Colon (tissue), 2 donors: ENCODE data around the gene AMOTL2.

Source experiments
- FAIRE-seq: peaks from 2 replicates; lab custom pipeline; 2012; peaks lifted over from hg19 to GRCh38; lab: Jason Lieb, UNC
- donor health status: control.
- donor health status: control.

Gene AMOTL2

GRCh38 chr3:134378818-134379217 lies 4.6 kb upstream of the AMOTL2 start:
- FAIRE-seq, result no peak

DNA sequence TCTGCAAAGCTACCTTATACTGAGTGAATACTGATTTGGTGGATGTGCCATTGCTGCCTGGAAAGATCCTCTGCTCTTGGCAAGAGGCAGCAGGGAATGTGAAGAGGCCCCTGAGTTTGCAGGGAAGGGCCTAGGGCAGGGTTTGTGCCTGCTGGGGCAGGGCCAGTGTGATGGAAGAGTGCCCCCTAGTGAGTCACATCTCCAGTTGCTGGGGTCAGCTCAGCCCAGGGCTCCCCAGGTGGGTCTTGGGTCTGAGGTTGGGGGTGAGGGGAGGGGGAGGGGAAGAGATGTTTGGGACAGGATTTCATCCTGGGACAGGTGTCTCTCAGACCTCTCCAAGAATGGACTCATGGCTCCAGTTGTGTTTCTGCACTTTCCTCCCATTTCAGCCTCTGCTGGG lies 4.1 kb upstream of the AMOTL2 start:
- FAIRE-seq, result no peak

- FAIRE-seq, result no peak
Measured at GRCh38 chr3:134377896-134378295, 3.6 kb upstream of the AMOTL2 start.

DNA sequence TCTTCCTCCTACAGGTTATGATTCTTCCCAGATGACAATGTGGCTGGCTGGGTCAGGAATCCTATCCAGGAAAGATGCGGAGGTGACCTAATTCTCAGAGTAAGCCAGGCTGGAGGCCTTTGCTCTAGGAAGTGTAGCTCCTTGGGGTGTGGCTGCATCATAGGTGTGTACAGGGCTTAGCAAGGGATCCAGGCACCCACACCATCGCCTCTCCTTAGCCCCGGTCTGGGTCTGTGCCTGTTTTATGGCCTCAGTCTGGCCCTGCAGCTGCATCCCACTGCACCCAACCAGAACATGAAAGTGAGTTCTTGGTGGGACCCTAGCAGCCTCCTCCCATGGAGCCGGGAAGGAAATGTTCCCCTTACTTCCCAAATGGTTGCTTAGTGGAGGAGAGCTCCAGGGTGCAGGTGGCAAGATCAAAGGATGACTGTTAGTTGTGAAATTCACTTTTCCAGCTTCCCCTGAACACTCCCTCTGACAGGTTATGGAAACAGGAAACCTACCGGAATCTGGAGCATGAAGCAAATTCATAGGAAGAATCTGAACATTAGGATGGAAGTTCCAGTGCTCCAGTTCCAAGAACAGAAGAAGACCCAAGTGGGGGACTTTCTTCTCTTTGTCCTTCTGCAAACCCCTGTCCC lies 2.7 kb upstream of the AMOTL2 start:
- FAIRE-seq, result no peak

GRCh38 chr3:134376385-134376765 lies 2.1 kb upstream of the AMOTL2 start:
- no peak for FAIRE-seq

DNA sequence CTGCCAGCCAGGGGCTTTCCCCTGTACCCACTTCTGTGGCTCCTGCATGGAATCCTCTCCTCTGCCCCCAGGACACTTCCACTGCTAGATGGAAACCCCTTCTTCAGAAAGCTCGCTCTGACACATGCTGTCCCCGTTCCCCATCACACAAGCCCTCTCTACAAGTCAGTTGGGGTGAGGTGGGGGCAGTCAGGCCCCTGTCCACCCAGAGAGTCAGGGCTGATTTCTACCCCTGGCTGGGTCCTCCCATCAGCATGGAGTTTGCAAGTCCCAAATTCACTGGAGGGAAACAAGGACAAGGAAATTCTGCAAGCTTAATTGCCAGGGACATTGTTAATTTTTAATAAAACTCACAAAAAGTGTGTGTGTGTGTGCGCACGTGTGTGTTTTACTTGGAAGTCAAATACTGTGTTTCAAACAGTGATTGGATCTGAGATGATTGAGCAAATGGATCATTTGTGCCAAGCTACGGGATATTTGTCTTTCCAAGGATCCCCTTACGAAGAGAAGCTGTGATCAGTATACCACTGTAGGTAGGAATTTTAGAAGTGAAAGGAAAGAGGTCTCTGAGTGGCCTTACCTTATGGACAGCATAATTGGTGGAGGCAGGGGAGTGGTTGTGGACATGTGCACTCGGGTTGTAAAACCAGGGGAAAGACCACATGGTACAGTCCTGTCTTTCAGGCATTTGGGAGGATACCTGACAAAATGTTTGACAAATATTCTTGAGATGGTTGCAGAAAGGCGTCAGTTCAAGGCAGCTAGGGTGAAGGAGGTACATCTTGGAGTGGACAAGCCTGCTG lies 1.5 kb upstream of the AMOTL2 start:
- no peak for FAIRE-seq

GRCh38 chr3:134374791-134375581 lies 739 bp upstream of the AMOTL2 start:
- no peak for FAIRE-seq

DNA sequence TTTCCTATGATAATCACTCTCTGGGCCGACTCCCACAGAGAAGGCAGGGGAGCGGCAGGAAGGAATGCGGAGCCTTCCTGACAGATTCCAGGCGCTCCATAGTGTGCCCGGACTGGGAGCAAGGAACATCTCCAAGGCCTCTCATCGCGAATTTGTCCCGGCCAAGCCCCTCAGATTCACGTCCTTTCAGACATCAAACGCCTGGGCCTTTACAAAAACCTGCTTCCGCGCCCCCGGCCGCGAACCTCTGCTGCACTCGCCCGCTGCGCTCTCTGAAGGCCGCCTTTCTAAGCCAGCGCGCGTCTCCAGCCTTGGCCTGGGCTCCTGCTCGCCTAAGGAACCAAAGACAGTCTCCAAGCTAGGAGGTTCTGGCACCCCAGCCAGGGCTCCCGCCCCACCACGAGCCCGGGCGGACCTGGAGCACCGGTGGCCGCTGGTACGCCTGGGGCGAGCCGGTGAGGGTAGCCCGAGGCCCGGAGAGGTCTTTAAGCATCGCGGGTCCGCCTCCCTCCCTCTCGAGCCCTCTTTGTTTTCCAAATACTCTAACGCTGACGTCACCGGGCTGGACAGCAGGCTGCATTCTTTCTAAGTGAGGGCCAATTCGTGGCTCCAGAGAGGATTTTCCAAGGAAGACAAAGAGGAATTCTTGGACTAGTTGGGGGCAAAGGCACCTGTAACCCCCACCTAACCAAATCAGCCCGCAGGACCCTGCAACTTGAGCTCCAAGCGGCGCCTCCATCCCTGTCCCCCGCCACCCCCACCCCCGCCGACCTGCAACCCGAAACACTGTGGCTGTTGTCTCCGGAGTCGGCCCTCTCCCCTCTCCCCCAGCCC lies 759 bp downstream of the AMOTL2 start:
- FAIRE-seq, result no peak

DNA sequence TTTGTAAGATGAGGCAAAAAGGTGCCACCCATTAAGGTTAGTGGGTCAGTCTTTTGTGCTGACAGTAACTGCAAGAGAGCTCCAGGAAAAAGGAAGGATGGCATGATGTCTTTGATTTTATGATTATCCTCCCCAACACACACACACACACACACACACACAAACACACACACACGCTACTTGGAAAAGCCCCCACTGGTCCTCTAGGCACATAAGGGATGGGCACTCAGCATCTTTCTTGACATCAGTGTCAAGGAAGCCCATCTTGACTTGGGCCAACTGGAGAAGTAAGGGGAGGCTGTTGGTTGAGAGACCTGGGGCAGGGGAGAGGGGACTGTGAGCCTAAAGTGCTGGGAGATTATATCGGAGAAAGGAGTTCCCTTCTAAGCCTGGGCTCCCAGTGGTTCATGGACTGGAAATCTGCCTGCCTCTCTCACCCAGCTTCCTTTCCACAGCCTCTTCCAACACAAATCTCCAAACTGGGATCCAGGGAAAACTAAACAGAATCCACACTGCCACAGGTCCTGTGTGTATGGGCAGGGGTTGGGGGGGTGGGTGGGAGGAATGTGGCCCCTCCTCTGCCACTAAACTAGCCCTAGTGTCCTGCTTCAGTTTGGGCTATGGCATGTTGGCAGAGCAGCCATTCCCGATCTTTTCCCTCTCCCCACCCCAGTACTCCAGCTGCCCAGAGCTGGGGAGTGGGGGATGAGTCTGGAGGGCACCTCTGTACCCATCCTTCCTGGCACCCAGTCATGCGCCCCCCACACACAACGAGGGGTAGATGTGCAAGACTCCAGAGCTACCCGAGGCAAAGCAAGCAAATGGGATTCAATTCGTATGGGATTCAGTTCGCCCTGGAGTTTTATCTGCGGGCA lies 1.6 kb downstream of the AMOTL2 start:
- FAIRE-seq, result no peak

GRCh38 chr3:134371542-134372324 lies 2.5 kb downstream of the AMOTL2 start:
- FAIRE-seq, result no peak

DNA sequence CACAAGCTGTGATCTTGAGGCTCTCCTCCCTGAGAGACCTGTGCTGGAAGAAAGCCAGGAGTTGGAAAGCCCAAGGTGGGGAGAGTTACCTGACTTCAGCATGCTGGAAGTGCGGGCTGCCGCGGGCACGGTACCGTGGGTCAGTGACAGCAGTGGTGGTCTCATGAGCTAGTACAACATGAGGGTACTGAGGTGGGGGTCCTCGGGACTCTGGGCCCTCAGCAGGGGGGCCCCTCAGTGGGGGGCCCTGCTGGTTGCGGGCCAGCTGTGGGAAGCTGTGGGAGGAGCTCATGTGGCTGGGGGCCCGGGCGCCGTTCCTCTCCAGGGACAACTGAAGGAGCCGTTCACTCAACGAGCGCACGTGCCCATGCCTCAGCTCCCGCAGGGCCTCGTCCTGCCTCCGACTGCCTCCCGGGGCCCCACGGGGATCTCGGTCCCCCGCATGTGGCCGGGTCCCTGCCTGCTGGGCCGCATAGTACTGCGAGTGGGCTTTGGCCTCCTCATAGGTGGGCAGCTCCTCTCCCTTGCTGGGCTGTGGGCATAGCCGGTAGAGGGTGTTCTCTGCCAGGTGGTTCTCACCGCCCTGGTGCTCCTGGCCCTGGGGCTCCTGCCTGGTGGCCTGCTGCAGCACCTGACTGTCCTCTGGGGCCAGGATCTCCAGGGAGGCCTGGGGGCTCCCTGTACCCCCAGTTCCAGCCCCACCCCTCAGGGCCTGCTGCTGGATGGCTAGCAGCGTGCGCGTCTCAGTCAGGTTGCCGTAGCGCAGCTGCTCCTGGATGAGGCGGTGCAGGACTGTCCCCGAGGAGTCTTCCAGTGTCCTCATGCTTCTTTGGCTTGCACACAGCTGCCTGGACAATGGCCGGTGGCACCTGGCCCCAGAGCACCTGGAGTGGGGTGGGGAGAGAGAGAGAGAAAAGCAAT lies 3.4 kb downstream of the AMOTL2 start:
- no peak for FAIRE-seq

DNA sequence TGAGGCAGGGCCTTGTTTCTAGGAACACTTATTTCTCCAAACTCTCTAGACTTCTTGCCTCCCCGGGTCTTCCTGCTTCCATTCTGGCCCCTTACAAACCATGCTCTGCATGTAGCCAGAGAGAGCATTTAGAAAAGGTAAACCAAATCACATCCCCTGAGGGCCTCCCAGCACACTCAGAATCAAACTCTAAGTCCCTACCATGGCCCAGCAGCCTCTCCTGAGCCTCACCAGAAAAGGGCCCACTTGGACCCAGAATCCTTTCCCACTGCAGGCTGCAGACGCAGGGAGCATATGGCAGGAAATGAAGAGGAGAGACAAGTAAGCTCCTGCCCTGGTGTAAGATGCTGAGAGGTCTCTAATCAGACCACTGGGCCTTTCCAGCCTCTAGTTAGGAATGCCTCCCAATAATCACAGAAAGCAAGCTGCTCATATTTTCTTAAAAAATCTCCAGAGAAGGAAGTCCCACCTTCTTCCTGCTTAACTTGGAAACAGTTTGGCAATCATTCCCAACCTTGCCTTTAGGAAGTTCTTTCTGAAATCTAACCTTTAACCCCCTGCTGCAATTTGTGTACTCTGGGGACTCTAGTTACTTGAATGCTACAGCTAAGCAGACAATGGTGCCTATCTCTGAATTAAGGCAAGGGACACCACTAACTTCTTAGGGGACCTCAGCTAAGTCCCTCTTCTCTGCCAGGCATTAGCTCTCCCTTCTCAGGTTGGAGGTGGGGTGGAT lies 4.2 kb downstream of the AMOTL2 start:
- no peak for FAIRE-seq

DNA sequence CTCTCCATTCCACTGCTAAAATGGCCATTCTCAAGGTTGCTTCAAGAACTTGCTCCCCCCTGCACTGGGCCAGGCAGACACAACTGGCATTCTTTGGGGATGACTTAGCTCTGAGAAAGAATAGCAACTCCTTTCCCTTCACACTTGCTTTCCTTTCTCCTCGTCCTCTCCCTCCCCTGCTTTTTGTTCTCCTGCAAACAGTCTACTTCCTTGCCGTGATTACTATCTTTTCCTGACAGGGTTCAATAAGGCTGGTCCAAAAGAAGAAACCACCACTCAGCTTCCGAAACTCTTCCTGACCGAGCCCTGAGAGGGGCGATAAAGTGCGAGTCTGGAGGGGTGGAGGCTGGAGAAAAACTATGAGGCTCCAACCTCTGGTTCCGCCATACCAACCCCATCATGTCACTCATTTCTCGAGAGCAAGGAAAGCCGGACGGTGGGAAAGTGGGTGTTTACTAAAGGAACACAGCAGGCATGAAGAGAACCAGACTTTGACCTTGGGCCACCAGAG lies 5.0 kb downstream of the AMOTL2 start:
- FAIRE-seq, result no peak

- FAIRE-seq, result no peak
Measured at GRCh38 chr3:134368751-134369105, 5.5 kb downstream of the AMOTL2 start.

- no peak for FAIRE-seq
Measured at GRCh38 chr3:134367869-134368750, 6.1 kb downstream of the AMOTL2 start.

GRCh38 chr3:134366928-134367811 lies 7.1 kb downstream of the AMOTL2 start:
- no peak for FAIRE-seq
